Activated naive CD8-positive, alpha-beta T cell treated with anti-CD3 and anti-CD28 coated beads, Interleukin-2, amount 10 ng/mL, durations not matched to agents 7 days and 5 days (primary cell): ENCODE measurements around the gene SFI1. TPM values are rescaled to one million over a fixed set of nuclear protein-coding genes. Genes with fewer than 3 reads are reported as not detected.
A peak's percentile ranks its signal among the peaks of the same experiment; 100 is the strongest.
"Not testable (repeated sequence)": the region's sequence is repeated elsewhere in the genome, so short reads cannot be mapped to it uniquely, and the experiment has no call there.

Experiments used
- ATAC-seq: fragments of 150-1000 bp; cut with Tn5 transposase; one replicate; pipeline ENCODE4 v1.10.0; 2021; ENCODE audit warnings: low read depth, moderate library complexity
- POLR2A ChIA-PET: fragments of 350-600 bp; sonication (Branson Sonifier 250); formaldehyde crosslinking; loops from one replicate; lab custom pipeline; 2021; ENCODE audit warnings: antibody characterized with exemption; lab: Charles Lee
- DNase-seq: peaks from one replicate; pipeline ENCODE4 v3.0.0; 2021
- H3K27ac Mint-ChIP-seq: one replicate; pipeline ENCODE4 v1.8.0; 2022; ENCODE audit warnings: mild to moderate bottlenecking, mixed read lengths
- H3K27me3 Mint-ChIP-seq: one replicate; pipeline ENCODE4 v1.8.0; 2022; ENCODE audit warnings: mild to moderate bottlenecking, moderate library complexity, mixed read lengths
- H3K36me3 Mint-ChIP-seq: one replicate; pipeline ENCODE4 v1.8.0; 2021; ENCODE audit warnings: mild to moderate bottlenecking, mixed read lengths
- H3K4me1 Mint-ChIP-seq: one replicate; pipeline ENCODE4 v1.8.0; 2021; ENCODE audit warnings: mixed read lengths
- H3K4me3 Mint-ChIP-seq: one replicate; pipeline ENCODE4 v1.8.0; 2022; ENCODE audit warnings: mild to moderate bottlenecking, moderate library complexity, mixed read lengths
- H3K9me3 Mint-ChIP-seq: one replicate; pipeline ENCODE4 v1.8.0; 2021; ENCODE audit warnings: mixed read lengths
- total RNA-seq, 2 experiments: library from RNA; stranded (reverse); gene quantifications; one replicate each; pipeline ENCODE4 v1.2.3, GENCODE V29; 2021

SFI1 gene
- total RNA-seq, 2 experiments from 2014 or later = 209 to 210 TPM

DNA sequence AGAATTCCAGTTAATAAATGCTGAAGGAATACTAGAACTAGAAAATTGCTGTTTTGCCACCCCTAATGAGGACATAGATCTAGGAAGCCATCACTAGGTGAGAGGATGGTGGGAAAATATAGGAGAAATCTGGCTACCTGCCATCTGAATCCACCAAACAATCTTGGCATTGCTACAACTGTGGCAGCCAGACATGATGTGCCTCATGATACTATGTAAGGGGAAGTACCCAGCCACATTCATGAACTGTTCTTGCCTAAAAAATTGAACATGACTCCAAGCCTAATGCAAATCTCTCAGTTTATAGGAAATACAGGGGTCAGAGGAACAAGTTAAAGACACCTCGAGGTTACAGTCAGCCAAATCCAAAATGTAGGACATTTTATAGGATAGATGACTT, 72.8 kb downstream of the SFI1 start:
- Mint-ChIP-seq H3K4me3 (no peak overlapping the region), H3K36me3 (peaks cover 17% of the 10 kb centered on the region), H3K9me3 (no peaks in the 10 kb centered on the region), H3K27me3 (no peaks in the 10 kb centered on the region), H3K27ac (no peak overlapping the region), H3K4me1 (peaks cover 4% of the 10 kb centered on the region)
- ATAC-seq (no peak), DNase-seq (no peak)
- POLR2A ChIA-PET = no interaction called here

DNA sequence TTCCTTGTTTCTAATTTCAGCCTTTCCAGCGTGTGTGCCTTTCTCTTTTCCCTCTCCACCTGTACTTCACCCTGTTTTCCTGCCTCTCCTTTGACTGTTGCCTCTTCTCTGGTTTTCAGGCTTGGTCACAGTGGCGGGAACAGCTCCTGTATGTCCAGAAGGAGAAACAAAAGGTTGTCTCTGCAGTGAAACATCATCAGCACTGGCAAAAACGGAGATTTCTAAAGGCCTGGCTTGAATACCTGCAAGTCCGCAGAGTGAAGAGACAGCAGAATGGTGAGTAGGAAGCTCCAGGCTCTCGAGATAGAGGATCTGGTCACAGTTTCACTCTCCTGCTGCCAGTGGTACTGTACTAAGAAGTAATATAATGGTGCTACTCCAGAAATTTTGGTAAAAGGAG, 76.6 kb downstream of the SFI1 start:
- DNase-seq (no peak), ATAC-seq (no peak)
- peaks cover 5% of the 10 kb centered on the region for H3K4me1 Mint-ChIP-seq
- no peaks in the 10 kb centered on the region for H3K9me3 Mint-ChIP-seq
- peak overlapping the region; percentile 64 for H3K27ac Mint-ChIP-seq
- POLR2A ChIA-PET = interaction anchor here (0.6 kb wide), 1 partner anchor 231 kb away, joined by 3 read pairs; no protein-coding TSS in a partner anchor
- H3K4me3 Mint-ChIP-seq = no peak overlapping the region
- peaks cover 28% of the 10 kb centered on the region for H3K36me3 Mint-ChIP-seq
- no peaks in the 10 kb centered on the region for H3K27me3 Mint-ChIP-seq

DNA sequence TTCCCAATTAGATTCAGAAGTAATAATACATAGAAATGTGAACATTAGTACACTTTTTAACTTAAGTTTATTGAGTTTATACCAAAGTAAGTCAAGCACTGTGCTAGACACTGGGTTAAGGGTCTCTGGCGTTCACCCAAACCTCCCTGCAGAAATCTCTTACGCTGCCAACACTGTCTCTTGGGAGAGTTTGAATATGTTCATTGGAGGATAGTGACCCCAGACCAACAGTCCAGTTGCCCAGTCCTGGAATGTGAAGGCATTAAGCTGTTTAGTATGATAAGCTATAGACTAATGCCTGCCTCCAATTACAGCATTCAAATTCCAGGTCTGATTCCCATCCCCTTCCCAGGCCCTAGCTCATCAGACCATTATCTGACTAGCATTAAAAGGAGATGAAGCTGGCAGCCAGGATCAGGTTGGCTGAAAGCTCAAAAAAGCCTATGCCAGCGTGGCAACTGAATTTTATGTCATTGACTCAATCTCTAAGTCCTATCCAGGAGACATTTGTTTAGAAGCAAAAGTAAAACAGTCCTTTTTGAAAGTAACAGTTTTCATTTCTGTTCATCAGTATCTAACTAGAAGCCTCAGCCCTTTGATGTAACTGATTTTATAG, 77.8 kb downstream of the SFI1 start:
- no peak for DNase-seq
- Mint-ChIP-seq H3K9me3 (no peaks in the 10 kb centered on the region), H3K36me3 (peaks cover 31% of the 10 kb centered on the region), H3K27me3 (no peaks in the 10 kb centered on the region), H3K4me1 (peaks cover 5% of the 10 kb centered on the region), H3K4me3 (no peak overlapping the region), H3K27ac (no peak overlapping the region)
- POLR2A ChIA-PET = no interaction called here
- no peak for ATAC-seq

DNA sequence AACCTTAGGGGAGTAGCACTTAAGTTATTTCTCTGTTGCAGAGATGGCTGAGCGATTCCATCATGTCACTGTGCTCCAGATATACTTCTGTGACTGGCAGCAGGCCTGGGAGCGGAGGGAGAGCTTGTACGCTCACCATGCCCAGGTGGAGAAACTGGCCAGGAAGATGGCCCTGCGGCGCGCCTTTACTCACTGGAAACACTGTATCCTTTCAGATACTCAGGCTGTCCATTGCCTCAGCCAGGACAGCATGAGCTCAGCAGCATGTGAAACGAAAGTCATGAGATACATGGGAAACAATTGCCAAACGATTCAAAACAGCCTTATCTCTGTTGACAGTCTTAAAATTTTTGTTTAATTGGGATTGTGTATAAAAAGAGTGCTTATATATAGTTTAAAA, 78.9 kb downstream of the SFI1 start:
- H3K36me3 Mint-ChIP-seq = peaks cover 32% of the 10 kb centered on the region
- no peaks in the 10 kb centered on the region for H3K27me3 Mint-ChIP-seq
- no peaks in the 10 kb centered on the region for H3K9me3 Mint-ChIP-seq
- no peak overlapping the region for H3K4me3 Mint-ChIP-seq
- no peak for ATAC-seq
- H3K4me1 Mint-ChIP-seq = peaks cover 5% of the 10 kb centered on the region
- POLR2A ChIA-PET = no interaction called here
- DNase-seq = no peak
- no peak overlapping the region for H3K27ac Mint-ChIP-seq

DNA sequence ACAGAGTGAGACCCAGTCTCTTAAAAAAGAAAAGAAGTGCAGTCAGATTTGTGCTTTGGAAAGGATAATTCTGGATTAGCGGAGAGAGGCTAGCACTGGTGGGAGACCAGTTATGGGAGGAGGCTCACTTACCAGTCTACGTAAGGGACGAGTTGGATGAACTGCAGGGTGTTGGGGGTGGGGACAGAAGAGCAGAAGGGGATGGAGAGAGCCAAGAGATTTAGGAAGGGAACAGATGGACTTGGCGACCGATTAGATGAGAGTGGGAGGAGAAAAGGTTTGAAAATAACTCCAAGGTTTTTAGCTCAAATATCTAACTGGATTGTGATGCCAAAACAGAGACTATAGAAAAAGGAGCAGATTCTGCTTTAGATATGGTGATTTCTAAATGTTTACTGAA, 81.4 kb downstream of the SFI1 start:
- Mint-ChIP-seq H3K9me3 (no peaks in the 10 kb centered on the region), H3K27me3 (no peaks in the 10 kb centered on the region), H3K36me3 (peaks cover 38% of the 10 kb centered on the region), H3K27ac (no peak overlapping the region), H3K4me1 (peaks cover 9% of the 10 kb centered on the region), H3K4me3 (no peak overlapping the region)
- POLR2A ChIA-PET = no interaction called here
- ATAC-seq = no peak
- no peak for DNase-seq

DNA sequence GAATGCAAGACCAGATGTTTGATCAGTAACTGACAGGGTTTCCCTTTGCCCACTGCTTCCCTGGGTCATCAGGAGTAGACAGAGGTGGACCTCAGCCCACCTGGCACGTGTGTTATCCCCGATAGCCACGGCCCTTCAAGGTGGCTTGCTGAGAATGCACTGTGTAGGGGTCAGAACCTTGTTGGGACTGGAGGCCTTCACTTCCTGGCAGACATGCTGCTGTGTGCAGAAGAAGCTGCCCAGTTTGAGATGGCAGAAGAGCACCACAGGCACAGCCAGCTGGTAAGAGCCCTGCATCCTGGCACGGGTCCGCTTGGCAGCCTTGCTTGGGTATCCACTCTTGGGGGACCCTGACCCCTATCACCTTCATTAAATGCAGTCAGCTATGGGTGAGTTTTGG, 81.8 kb downstream of the SFI1 start:
- Mint-ChIP-seq H3K4me1 (peaks cover 9% of the 10 kb centered on the region), H3K4me3 (no peak overlapping the region), H3K9me3 (no peaks in the 10 kb centered on the region), H3K27me3 (no peaks in the 10 kb centered on the region), H3K27ac (no peak overlapping the region), H3K36me3 (peaks cover 38% of the 10 kb centered on the region)
- no peak for DNase-seq
- POLR2A ChIA-PET = interaction anchor here (1.1 kb wide), 1 partner anchor 83 kb away, joined by 3 read pairs; no protein-coding TSS in a partner anchor
- ATAC-seq = no peak

DNA sequence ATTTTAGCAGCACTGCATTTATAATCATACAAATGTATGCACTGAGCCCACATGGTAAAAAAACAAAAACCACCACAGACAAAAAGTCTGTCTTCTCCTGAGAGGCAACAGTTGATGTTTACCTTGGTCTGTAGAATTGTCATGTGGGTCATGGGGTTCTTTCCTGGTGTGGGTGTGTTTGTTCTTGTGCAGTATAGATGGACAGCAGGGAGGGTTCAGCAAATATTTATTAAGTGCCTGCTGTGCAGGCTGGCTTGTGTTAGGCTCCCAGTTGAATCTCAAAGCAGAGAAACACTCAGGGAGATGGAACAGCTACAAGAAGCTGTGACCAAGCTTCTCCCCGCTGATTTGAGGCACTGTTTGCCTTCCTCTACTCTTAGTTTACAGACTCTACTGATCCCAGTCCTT, 83.5 kb downstream of the SFI1 start:
- H3K4me3 Mint-ChIP-seq = no peak overlapping the region
- POLR2A ChIA-PET = no interaction called here
- no peak for ATAC-seq
- no peaks in the 10 kb centered on the region for H3K27me3 Mint-ChIP-seq
- H3K36me3 Mint-ChIP-seq = peaks cover 40% of the 10 kb centered on the region
- peaks cover 20% of the 10 kb centered on the region for H3K4me1 Mint-ChIP-seq
- DNase-seq = no peak
- no peak overlapping the region for H3K27ac Mint-ChIP-seq
- no peaks in the 10 kb centered on the region for H3K9me3 Mint-ChIP-seq

DNA sequence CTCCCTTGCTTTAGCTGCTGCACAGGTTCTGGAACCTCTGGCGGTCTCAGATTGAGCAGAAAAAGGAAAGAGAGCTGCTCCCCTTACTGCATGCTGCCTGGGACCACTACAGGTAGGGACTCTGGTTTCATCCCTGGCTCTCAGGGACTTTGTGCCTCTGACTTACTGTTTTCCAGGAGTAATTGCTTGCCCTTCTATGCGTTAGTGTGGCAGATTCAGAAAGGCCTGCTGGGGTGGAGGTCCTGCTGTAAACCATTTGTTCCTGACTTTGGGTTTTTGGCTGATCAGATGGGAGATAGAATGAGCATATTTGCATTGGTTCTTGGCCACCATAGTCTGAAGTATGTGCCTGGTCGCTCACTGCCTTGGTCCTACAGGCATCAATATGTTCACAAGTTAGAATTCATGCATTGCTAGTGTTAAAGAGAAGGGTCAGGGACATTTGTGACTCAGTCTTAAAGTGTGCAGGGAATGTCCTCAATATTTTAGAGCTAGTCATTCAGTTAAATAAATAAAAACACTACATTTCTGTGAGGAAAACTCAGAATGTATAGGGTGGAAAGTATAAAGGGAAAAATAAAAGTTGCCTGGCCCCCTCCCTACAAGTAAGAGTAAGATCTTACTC, 87.6 kb downstream of the SFI1 start:
- DNase-seq = no peak
- Mint-ChIP-seq H3K9me3 (peaks cover 1% of the 10 kb centered on the region), H3K27ac (no peak overlapping the region), H3K4me3 (no peak overlapping the region), H3K36me3 (peaks cover 51% of the 10 kb centered on the region), H3K4me1 (peaks cover 24% of the 10 kb centered on the region), H3K27me3 (no peaks in the 10 kb centered on the region)
- POLR2A ChIA-PET = interaction anchor here (0.6 kb wide), 1 partner anchor 11 kb away, joined by 3 read pairs; no protein-coding TSS in a partner anchor
- ATAC-seq = no peak

DNA sequence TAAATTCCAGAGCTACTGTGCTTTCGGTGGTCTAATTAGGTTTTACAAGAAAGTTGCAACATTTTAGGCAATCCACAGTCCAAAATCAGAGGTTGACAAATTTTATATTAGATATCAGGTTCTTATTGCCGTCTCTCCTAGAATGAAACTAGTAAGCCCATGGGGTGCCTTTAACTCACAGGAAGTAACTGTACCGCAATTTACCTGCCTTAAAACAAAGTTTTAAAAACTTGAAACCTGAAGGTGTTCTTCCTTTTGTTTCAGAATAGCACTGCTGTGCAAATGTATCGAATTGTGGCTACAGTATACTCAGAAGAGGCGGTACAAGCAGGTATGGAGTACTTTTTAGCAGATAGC, 88.4 kb downstream of the SFI1 start:
- Mint-ChIP-seq H3K36me3 (peaks cover 55% of the 10 kb centered on the region), H3K27me3 (no peaks in the 10 kb centered on the region), H3K9me3 (peaks cover 1% of the 10 kb centered on the region), H3K4me1 (peaks cover 24% of the 10 kb centered on the region), H3K4me3 (no peak overlapping the region), H3K27ac (no peak overlapping the region)
- ATAC-seq = no peak
- POLR2A ChIA-PET = no interaction called here
- no peak for DNase-seq

DNA sequence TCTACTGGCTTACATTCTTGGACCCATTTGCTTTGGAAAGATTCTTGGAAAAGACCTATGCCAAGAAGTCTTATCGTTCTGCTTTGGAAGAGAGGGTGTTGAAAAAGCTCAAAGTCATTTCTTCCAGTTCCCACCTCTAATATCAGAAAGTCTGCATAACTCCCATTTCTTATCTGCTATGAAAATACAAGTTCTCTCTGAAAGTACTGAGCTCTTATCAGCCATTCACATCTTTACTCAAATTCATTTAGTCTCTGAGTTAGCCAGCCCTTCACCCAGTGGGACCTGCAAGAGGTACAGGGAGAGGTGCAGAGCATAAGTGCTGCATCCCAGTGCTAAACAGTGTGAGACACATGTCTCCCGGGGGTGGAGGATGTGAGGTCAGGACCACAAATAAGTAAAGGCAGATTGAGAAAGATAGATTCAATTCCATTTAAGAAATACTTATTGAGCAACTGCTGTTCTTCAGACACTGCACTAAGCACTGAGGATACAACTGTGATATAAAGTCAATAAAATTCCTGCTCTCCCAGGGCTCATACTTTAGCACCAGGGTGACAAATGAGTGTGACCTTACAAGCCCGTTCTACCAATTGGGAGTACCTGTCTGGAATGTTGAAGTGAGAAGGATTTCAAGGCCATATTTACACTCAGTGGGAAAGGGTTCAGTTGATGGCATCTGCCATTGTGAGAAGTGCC, 89.0 kb downstream of the SFI1 start:
- H3K9me3 Mint-ChIP-seq = peaks cover 1% of the 10 kb centered on the region
- POLR2A ChIA-PET = no interaction called here

DNA sequence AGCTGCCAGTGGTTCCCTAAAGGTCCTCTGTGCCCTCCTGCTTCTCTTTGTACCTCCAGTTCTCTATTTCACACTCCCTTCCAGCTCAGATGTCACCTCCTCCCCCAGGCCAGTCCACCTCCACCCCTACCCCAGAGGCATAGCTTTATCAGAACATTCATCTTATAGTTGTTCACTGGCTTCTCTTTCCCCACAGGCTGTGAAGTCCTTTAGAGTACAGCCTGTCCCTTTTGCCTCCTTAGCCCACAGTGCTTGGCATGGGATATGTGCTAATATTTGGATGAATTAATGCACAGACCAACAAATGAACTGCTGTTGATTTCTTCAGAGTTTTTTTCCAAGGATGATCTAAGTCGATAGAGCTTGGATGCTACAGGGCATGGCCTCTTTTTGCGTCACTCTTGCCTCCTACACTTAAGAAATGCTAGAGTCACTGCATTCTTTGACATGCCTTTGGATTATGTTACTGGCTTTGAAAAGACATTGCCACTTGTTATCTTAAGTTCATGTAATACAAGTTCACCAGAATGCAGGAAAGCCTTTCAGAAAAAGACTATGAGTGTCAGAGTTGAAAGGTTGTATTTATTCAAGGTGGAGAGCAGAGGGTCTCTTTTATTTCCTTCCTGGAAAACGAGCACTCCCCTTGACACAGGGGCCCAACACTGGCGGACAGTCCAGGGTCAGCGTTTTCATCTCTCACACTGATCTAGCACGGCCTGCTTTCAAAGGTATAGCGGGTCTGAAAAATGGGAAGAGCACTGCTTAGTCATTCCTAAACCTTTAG, 90.0 kb downstream of the SFI1 start:
- ATAC-seq (no peak), DNase-seq (no peak)
- no peaks in the 10 kb centered on the region for H3K27me3 Mint-ChIP-seq
- peak overlapping the region; percentile 63 for H3K27ac Mint-ChIP-seq
- H3K9me3 Mint-ChIP-seq = peaks cover 1% of the 10 kb centered on the region
- POLR2A ChIA-PET = no interaction called here
- H3K4me3 Mint-ChIP-seq = no peak overlapping the region
- peaks cover 24% of the 10 kb centered on the region for H3K4me1 Mint-ChIP-seq
- H3K36me3 Mint-ChIP-seq = peaks cover 46% of the 10 kb centered on the region

More for the DNA sequence above, 89.0 kb downstream of the SFI1 start:
- H3K27ac Mint-ChIP-seq = no peak overlapping the region
- H3K4me1 Mint-ChIP-seq = peaks cover 24% of the 10 kb centered on the region
- no peak overlapping the region for H3K4me3 Mint-ChIP-seq
- no peak for ATAC-seq
- no peak for DNase-seq
- no peaks in the 10 kb centered on the region for H3K27me3 Mint-ChIP-seq
- H3K36me3 Mint-ChIP-seq = peaks cover 50% of the 10 kb centered on the region

DNA sequence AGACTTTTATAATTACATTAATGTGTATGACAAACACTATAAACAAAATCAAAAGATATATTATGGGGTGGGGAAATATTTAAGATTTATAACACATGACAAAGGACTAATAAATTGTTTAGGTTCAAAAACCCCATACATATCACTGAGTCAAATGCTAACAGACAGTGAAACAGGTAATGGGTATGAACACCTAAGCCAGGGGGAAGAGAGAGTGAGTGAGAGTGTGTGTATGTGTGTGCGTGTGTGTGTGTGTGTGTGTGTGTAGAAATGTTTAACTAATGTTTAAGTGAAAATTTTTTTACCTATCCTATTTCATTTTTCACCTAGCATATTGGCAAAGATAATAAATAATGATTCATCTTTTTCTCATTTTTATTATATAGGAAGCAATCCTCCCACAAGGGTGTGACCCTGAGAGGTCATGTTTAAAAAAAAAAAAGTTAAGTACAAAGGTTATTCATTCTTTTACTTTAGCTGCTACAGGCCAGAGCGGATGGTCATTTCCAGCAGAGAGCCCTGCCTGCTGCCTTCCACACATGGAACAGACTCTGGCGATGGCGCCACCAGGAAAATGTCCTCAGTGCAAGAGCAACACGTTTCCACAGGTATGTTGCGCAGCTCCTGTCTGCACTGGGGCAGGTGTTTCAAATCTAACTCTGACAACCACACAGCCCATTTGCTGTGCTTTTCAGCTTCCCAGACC, 92.8 kb downstream of the SFI1 start:
- no peak overlapping the region for H3K27ac Mint-ChIP-seq
- H3K9me3 Mint-ChIP-seq = peaks cover 1% of the 10 kb centered on the region
- H3K4me1 Mint-ChIP-seq = peaks cover 8% of the 10 kb centered on the region
- no peak overlapping the region for H3K4me3 Mint-ChIP-seq
- ATAC-seq = no peak
- H3K27me3 Mint-ChIP-seq = no peaks in the 10 kb centered on the region
- POLR2A ChIA-PET = no interaction called here
- H3K36me3 Mint-ChIP-seq = peaks cover 35% of the 10 kb centered on the region
- DNase-seq = no peak

DNA sequence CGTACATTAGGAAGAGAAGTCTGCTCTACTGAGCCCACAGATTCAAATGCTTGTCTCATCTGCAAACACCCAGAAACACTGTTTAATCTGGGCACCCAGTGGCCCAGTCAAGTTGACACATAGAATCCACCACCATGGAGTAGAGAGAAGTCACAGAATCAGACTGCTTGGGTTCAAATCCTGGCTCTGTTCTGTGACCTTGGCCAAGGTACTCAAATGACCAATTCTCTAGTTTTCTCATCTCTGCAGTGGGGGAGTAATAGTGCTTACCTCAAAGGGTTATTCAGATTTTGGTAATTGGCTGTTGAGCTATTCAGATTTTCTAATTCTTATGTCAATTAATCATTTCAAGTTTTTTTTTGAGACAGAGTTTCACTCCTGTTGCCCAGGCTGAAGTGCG, 93.8 kb downstream of the SFI1 start:
- H3K27ac Mint-ChIP-seq, H3K4me3 Mint-ChIP-seq, DNase-seq, H3K9me3 Mint-ChIP-seq, ATAC-seq, H3K27me3 Mint-ChIP-seq, POLR2A ChIA-PET, H3K4me1 Mint-ChIP-seq: not testable (repeated sequence)
- H3K36me3 Mint-ChIP-seq = peaks cover 34% of the 10 kb centered on the region
